Measurements from ENCODE around the gene TMEM144. TPM values are rescaled to one million over a fixed set of nuclear protein-coding genes. Genes with fewer than 3 reads are reported as not detected.

Gene TMEM144
- total RNA-seq: 4.0 TPM

GRCh38 chr4:158209825-158210807 is at the start of gene TMEM144:
TSS of gene TMEM144 (plus strand) at chr4:158210486. CDS start at chr4:158212668, 2,182 bp downstream.
- intact Hi-C loops (cut with DNase I): loop anchor here (2.0 kb wide), 3 partner anchors 17 to 39 kb away; no protein-coding TSS in a partner anchor

DNA sequence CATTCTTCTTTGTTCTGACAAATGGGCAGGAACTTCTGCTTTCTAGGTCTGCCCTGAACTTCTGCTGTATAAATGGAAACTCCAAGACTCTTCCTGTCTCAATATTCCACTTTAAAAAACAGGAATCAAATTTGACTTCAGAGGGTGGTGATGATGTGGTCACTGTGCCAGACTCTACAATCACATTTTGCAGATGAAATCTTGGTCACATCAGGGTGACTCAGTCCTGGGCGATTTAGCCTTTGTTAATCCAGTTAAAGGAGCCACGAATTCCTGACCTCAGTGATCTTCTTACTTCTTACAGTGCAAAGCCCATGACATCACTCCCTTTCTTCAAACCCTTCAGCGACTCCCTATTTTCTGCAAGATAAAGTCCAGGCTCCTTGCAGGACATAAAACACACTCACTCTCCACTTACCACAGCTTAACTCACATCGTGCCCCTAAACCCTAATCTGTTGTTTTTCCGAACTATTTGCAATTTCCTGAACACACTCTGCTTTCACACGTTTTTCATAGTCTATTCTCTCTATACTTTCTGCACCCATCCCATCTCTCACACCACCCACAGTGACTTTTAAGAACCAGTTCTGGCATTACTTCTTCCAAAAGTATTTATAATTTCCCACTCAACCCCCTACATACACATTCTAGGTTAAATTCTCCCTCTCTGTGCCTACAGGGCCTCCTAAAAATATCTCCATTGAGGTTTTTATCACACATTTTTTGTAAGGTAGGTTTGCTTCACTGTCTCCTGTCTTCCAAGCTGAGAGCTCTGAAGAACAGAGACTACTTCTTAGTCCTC is 48.5 kb upstream of the TMEM144 start:
- peak in 1 of 2 donors; percentile 85 for DNase-seq (ENCODE audit: low spot score in 2 of 2)
- intact Hi-C loops (cut with DNase I): loop anchor here (5.0 kb wide), 1 partner anchor 154 kb away; no protein-coding TSS in a partner anchor

More at GRCh38 chr4:158209825-158210807, at the start of gene TMEM144:
- H3K27ac ChIP-seq: peak within 1 kb of the TSS; percentile 94 to 96
- peak; percentile 92 to 98 for DNase-seq (ENCODE audit: low spot score in 2 of 2)
- H3K9me3 ChIP-seq: no peaks in the 10 kb centered on the region
- TF ChIP-seq CTCF (IDR thresholded peaks at IDR 0.05): peak in 1 of 3 experiments; percentile 19
- no peaks in the 10 kb centered on the region for H3K27me3 ChIP-seq
- peak within 1 kb of the TSS; percentile 54 for H3K4me3 ChIP-seq
- no peaks in the 10 kb centered on the region for H3K36me3 ChIP-seq
- peaks cover 0 to 28% of the 10 kb centered on the region in 2 donors for H3K4me1 ChIP-seq

DNA sequence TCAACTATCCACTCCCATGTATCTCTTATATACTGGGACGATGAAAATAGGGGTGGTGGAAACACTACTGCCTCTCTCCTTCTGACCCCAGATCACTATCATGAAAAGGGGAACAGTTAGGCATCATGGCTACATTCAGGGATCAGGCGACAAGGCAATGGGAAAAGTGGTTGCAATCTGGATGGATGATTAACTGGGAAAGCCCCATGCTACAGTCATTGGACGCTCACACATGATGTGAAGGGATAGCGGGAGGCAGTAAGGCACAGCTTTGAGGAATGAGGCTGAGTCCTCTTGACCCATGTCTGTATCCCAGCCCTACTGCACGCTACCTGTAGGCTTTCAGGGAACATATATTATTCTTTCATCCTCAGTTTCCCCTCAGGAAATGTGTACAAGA is 47.7 kb upstream of the TMEM144 start:
- no peaks in the 10 kb centered on the region for H3K36me3 ChIP-seq
- H3K4me1 ChIP-seq: peaks cover 4 to 37% of the 10 kb centered on the region in 2 donors
- intact Hi-C loops (cut with DNase I): loop anchor here (5.0 kb wide), 1 partner anchor 155 kb away; no protein-coding TSS in a partner anchor
- H3K9me3 ChIP-seq: no peaks in the 10 kb centered on the region
- H3K4me3 ChIP-seq: no peak overlapping the region
- H3K27me3 ChIP-seq: no peaks in the 10 kb centered on the region
- peak overlapping the region; percentile 46 to 69 for H3K27ac ChIP-seq
- DNase-seq (ENCODE audit: low spot score in 2 of 2): no peak
- no peak for TF ChIP-seq CTCF (IDR thresholded peaks at IDR 0.05)

More for the DNA sequence above, 48.5 kb upstream of the TMEM144 start:
- peak overlapping the region; percentile 2 to 30 for H3K4me3 ChIP-seq
- H3K36me3 ChIP-seq: no peaks in the 10 kb centered on the region
- peaks cover 4 to 45% of the 10 kb centered on the region in 2 donors for H3K4me1 ChIP-seq
- no peaks in the 10 kb centered on the region for H3K9me3 ChIP-seq
- TF ChIP-seq CTCF (IDR thresholded peaks at IDR 0.05): no peak
- peak overlapping the region; percentile 69 to 74 for H3K27ac ChIP-seq
- no peaks in the 10 kb centered on the region for H3K27me3 ChIP-seq

GRCh38 chr4:158163941-158164767 is 46.1 kb upstream of the TMEM144 start:
- no peaks in the 10 kb centered on the region for H3K27me3 ChIP-seq
- no peaks in the 10 kb centered on the region for H3K36me3 ChIP-seq
- intact Hi-C loops (cut with DNase I): loop anchor here (5.0 kb wide), 1 partner anchor 157 kb away; no protein-coding TSS in a partner anchor
- TF ChIP-seq CTCF (IDR thresholded peaks at IDR 0.05): no peak
- peaks cover 4 to 34% of the 10 kb centered on the region in 2 donors for H3K4me1 ChIP-seq
- peak overlapping the region; percentile 68 to 88 for H3K4me3 ChIP-seq
- H3K9me3 ChIP-seq: no peaks in the 10 kb centered on the region
- H3K27ac ChIP-seq: peak overlapping the region; percentile 43 to 97
- DNase-seq (ENCODE audit: low spot score in 2 of 2): no peak

Data from ascending aorta (tissue), 2 donors.